Mucosa of descending colon (tissue), 3 donors: ENCODE data around the gene ATP8B4. TPM values are rescaled to one million over a fixed set of nuclear protein-coding genes. Genes with fewer than 3 reads are reported as not detected.

Experiments
- ATAC-seq: fragments of 200-7000 bp; cut with Tn5 transposase; one replicate; pipeline ENCODE4 v1.9.1; 2020; ENCODE audit warnings: mild to moderate bottlenecking, moderate library complexity
- DNase-seq, 3 donors: peaks; one replicate each; pipeline ENCODE4 v3.0.0-alpha.2; 2020
- H3K36me3 ChIP-seq: fragments of 200-600 bp; one replicate; pipeline ENCODE4 v1.8.0; 2021; ENCODE audit warnings: low read depth, mild to moderate bottlenecking
- H3K4me1 ChIP-seq: fragments of 200-600 bp; one replicate; pipeline ENCODE4 v1.8.0; 2021; ENCODE audit warnings: low read depth, mild to moderate bottlenecking
- H3K4me3 ChIP-seq: fragments of 200-600 bp; one replicate; pipeline ENCODE4 v1.8.0; 2021; ENCODE audit warnings: mild to moderate bottlenecking
- H3K9me3 ChIP-seq: fragments of 200-600 bp; one replicate; pipeline ENCODE4 v1.8.0; 2021; ENCODE audit warnings: mild to moderate bottlenecking
- CTCF ChIP-seq: fragments of 200-600 bp; IDR thresholded peaks from one replicate; pipeline ENCODE4 v1.8.0; 2022; ENCODE audit warnings: antibody characterized with exemption, mild to moderate bottlenecking
- intact Hi-C, 2 donors: fragments of 100-400 bp; cut with DNase I in 1 of 2; cut with micrococcal nuclease in 1 of 2; formaldehyde crosslinking; loops; one replicate each; pipeline versions ENCODE4 v1.11.0 to v1.11.1; 2022; cut with DNase I, micrococcal nuclease
- total RNA-seq, 3 donors: library from RNA; stranded (reverse); fragmentation: NEBNext Ultra II Directional in 2 of 3; extraction: Animal tissue kit (Norgen Biotek cat#: 25700) in 2 of 3; gene quantifications; one replicate each; pipeline versions ENCODE4 v1.2.1 to v1.2.4, GENCODE V29; 2021 to 2023
- donor health status: DM: no; HTN: no; CAD: no; lungs with moderate emphysema.
- donor health status: DM: no; HTN: no; CAD: no.
- donor health status: DM: no; HTN: yes; CAD: no.

The ATP8B4 gene
- total RNA-seq, 3 donors from 2014 or later, result 4.7 to 8.9 (median 7.4) TPM

- H3K36me3 ChIP-seq, result no peaks in the 10 kb centered on the region
- ATAC-seq (no peak), DNase-seq (no peak)
- H3K4me3 ChIP-seq, result no peak overlapping the region
- H3K9me3 ChIP-seq, result no peaks in the 10 kb centered on the region
- no peak for TF ChIP-seq CTCF
- intact Hi-C loops, result no loop called here
- H3K4me1 ChIP-seq, result no peaks in the 10 kb centered on the region
Measured at GRCh38 chr15:49908933-49909295, 210.1 kb downstream of the ATP8B4 start.

- no peaks in the 10 kb centered on the region for H3K4me1 ChIP-seq
- DNase-seq (no peak), ATAC-seq (no peak)
- no peak for TF ChIP-seq CTCF
- H3K9me3 ChIP-seq, result no peaks in the 10 kb centered on the region
- H3K36me3 ChIP-seq, result no peaks in the 10 kb centered on the region
- H3K4me3 ChIP-seq, result no peak overlapping the region
- intact Hi-C loops, result no loop called here
Measured at GRCh38 chr15:49908236-49908932, 210.6 kb downstream of the ATP8B4 start.

- no peak for ATAC-seq
- H3K4me3 ChIP-seq, result no peak overlapping the region
- intact Hi-C loops, result no loop called here
- H3K4me1 ChIP-seq, result no peaks in the 10 kb centered on the region
- H3K9me3 ChIP-seq, result no peaks in the 10 kb centered on the region
- DNase-seq, result no peak
- no peaks in the 10 kb centered on the region for H3K36me3 ChIP-seq
- no peak for TF ChIP-seq CTCF
Measured at GRCh38 chr15:49906966-49907365, 212.1 kb downstream of the ATP8B4 start.

GRCh38 chr15:49905221-49905620 is 213.8 kb downstream of the ATP8B4 start:
- Histone ChIP-seq H3K36me3 (no peaks in the 10 kb centered on the region), H3K9me3 (no peaks in the 10 kb centered on the region), H3K4me1 (no peaks in the 10 kb centered on the region), H3K4me3 (no peak overlapping the region)
- intact Hi-C loops, result no loop called here
- ATAC-seq (no peak), DNase-seq (no peak)
- TF ChIP-seq CTCF, result no peak

- ATAC-seq, result no peak
- no peak for TF ChIP-seq CTCF
- intact Hi-C loops, result no loop called here
- H3K9me3 ChIP-seq, result no peaks in the 10 kb centered on the region
- no peaks in the 10 kb centered on the region for H3K4me1 ChIP-seq
- no peak overlapping the region for H3K4me3 ChIP-seq
- H3K36me3 ChIP-seq, result no peaks in the 10 kb centered on the region
- DNase-seq, result no peak
Measured at GRCh38 chr15:49904296-49904695, 214.7 kb downstream of the ATP8B4 start.
